Thoracic aorta (tissue), 2 donors: ENCODE measurements around the gene CACNA2D2. TPM values are rescaled to one million over a fixed set of nuclear protein-coding genes. Genes with fewer than 3 reads are reported as not detected.

Experiments used
- ATAC-seq: fragments of 150-250 bp; one replicate; pipeline ENCODE4 v1.8.0; 2017; ENCODE audit warnings: low read depth; ENCODE audit not compliant: insufficient number of reproducible peaks, low FRiP score
- DNase-seq: peaks from one replicate; pipeline ENCODE4 v3.0.0-alpha.2; 2020; ENCODE audit warnings: low spot score
- H3K27ac ChIP-seq, 2 donors: fragments of 200-600 bp; sonication (generic); 1 replicate in 1 of 2; 2 replicates in 1 of 2; pipeline ENCODE4 v1.5.1; 2016; ENCODE audit warnings: mild to moderate bottlenecking in 2 of 2, moderate library complexity in 2 of 2
- H3K27me3 ChIP-seq: fragments of 200-600 bp; sonication (generic); replicated peaks from 2 replicates; pipeline ENCODE4 v1.6.0; 2016; ENCODE audit warnings: mild to moderate bottlenecking; ENCODE audit not compliant: insufficient read depth
- H3K36me3 ChIP-seq: fragments of 200-600 bp; sonication (generic); one replicate; pipeline ENCODE4 v1.5.1; 2016
- H3K4me1 ChIP-seq, 2 donors: fragments of 200-600 bp; sonication (generic); 1 replicate in 1 of 2; 2 replicates in 1 of 2; pipeline versions ENCODE4 v1.5.1 to v1.6.0; 2016; ENCODE audit warnings: low read depth in 2 of 2, mild to moderate bottlenecking in 1 of 2; ENCODE audit not compliant: control insufficient read depth in 1 of 2
- H3K4me3 ChIP-seq: fragments of 200-600 bp; sonication (generic); 2 replicates; pipeline ENCODE4 v1.5.1; 2016; ENCODE audit warnings: mild to moderate bottlenecking
- H3K9me3 ChIP-seq: fragments of 200-600 bp; sonication (generic); 2 replicates; pipeline ENCODE4 v1.5.1; 2016
- CTCF ChIP-seq: fragments of 200-600 bp; sonication (generic); IDR thresholded peaks from one replicate; pipeline ENCODE4 v1.5.1; 2019; ENCODE audit warnings: antibody characterized with exemption
- total RNA-seq, 2 donors: library from RNA; depleted of rRNA; stranded (reverse); fragments of >200 nt; gene quantifications; one replicate each; pipeline versions ENCODE4 v1.1.0 to v1.2.3, GENCODE V29; 2016

The CACNA2D2 gene
- total RNA-seq, 2 donors from 2014 or later = 2.3 to 4.2 TPM

- peaks cover 7 to 32% of the 10 kb centered on the region in 2 donors for H3K4me1 ChIP-seq
- DNase-seq = no peak
- H3K4me3 ChIP-seq = no peak overlapping the region
- no peaks in the 10 kb centered on the region for H3K27me3 ChIP-seq
- no peak for TF ChIP-seq CTCF
- no peak overlapping the region for H3K27ac ChIP-seq
- no peak for ATAC-seq
- no peaks in the 10 kb centered on the region for H3K36me3 ChIP-seq
- no peaks in the 10 kb centered on the region for H3K9me3 ChIP-seq
Observed at GRCh38 chr3:50385754-50386153, 117.7 kb downstream of the CACNA2D2 start.

DNA sequence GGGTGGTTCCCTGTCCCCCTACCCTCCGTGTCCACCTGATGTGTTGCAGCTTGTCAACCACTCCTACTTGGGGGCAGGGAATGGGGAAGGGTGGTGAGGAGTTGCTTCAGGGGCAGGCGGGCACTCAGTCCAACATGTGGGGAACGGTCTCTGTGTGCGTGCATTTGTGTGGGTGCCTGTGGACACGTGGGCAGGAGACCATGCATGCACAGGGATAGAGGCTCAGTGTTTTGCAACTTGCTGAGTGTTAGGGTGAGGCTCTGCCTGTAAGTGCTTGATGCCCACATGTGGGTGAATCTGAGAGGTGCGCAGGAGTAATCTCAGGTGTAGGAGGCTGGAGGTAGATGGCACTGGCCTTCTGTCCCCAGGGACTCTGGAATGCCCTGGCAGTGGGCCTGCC, 119.7 kb downstream of the CACNA2D2 start:
- no peaks in the 10 kb centered on the region for H3K9me3 ChIP-seq
- peaks cover 4 to 21% of the 10 kb centered on the region in 2 donors for H3K4me1 ChIP-seq
- DNase-seq (no peak), ATAC-seq (no peak)
- no peak for TF ChIP-seq CTCF
- peak overlapping the region in 1 of 2 donors; percentile 72 for H3K27ac ChIP-seq
- H3K27me3 ChIP-seq = no peaks in the 10 kb centered on the region
- no peak overlapping the region for H3K4me3 ChIP-seq
- no peaks in the 10 kb centered on the region for H3K36me3 ChIP-seq

DNA sequence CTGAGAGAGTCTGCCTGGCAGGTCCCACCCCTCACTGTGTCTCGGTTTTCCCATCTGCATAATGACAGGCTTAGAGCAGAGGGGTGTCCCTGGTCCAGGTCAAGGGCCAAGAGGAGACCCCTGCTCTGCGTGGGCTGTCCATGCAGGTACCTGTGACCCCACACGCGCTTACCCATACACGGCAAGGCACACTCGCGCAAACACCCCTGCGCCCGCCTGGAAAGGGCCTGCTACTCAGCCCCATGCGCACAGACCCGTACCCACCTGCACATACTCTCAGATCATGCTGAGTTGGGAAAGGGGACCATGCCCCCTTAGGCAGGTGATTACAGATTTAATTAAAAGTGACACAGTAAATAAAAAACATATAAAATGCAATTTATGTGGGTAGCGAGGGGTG, 120.7 kb downstream of the CACNA2D2 start:
- no peaks in the 10 kb centered on the region for H3K9me3 ChIP-seq
- no peak for ATAC-seq
- H3K4me1 ChIP-seq = peaks cover 4 to 21% of the 10 kb centered on the region in 2 donors
- H3K27me3 ChIP-seq = no peaks in the 10 kb centered on the region
- no peak overlapping the region for H3K4me3 ChIP-seq
- no peak for DNase-seq
- peak overlapping the region in 1 of 2 donors; percentile 72 for H3K27ac ChIP-seq
- H3K36me3 ChIP-seq = no peaks in the 10 kb centered on the region
- TF ChIP-seq CTCF = no peak

- Histone ChIP-seq H3K27me3 (no peaks in the 10 kb centered on the region), H3K9me3 (no peaks in the 10 kb centered on the region), H3K4me3 (no peak overlapping the region), H3K27ac (no peak overlapping the region), H3K36me3 (no peaks in the 10 kb centered on the region), H3K4me1 (peaks cover 4 to 21% of the 10 kb centered on the region in 2 donors)
- TF ChIP-seq CTCF = no peak
- ATAC-seq (no peak), DNase-seq (no peak)
Observed at GRCh38 chr3:50381383-50381782, 122.1 kb downstream of the CACNA2D2 start.

- H3K27me3 ChIP-seq = no peaks in the 10 kb centered on the region
- H3K27ac ChIP-seq = no peak overlapping the region
- peaks cover 4 to 21% of the 10 kb centered on the region in 2 donors for H3K4me1 ChIP-seq
- ATAC-seq (no peak), DNase-seq (no peak)
- no peak overlapping the region for H3K4me3 ChIP-seq
- no peaks in the 10 kb centered on the region for H3K9me3 ChIP-seq
- no peak for TF ChIP-seq CTCF
- H3K36me3 ChIP-seq = no peaks in the 10 kb centered on the region
Observed at GRCh38 chr3:50380405-50381085, 122.9 kb downstream of the CACNA2D2 start.
